Measurements from ENCODE around the gene NOX3.

Gene NOX3

DNA sequence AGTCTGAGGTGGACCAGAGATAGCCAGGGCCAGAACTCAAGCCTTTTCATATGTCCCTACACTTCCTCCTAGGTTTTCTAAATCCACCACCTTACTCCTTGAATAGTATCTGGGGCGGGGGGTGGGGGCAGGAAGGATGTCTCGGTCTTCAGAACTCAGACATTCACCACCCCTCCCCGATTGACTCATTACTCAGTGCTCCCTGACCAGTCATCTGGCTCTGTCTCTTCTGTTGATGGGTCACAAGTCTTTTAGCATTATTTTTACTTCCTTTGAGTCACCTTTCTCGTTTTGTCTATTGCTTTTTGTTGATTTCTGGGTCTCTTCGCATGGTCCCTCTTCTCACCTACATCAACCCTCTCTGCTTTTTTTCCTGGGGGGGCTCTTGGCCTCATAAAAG, 23.3 kb downstream of the NOX3 start:
- DNase-seq: no peak

DNA sequence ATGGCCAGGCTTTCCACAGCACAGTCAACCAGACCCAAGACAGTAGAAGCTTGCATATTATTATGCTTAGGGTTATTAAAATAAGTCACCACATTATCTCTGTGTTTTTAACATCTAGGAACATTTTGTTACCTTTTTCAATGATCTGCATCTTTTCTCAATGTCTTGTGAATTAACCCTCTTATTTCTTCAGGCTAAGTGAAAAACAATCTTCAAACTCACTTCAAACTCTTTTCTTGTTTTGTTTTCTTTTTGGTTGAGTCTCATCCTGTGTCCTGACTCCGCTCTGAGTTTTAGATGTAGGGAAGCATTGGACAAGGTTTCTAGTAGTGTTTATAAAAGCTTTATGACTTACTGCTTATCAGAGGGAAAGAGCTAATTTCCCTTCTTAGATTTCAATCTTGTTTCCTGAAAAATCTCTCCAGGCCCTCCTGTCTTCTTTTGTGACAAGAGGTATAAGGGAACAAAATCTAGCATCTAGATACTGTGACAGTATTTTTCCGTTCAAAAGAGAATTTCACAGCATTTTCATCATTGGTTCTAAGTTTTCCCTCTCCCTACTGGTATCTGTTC, 26.2 kb downstream of the NOX3 start:
- no peak for DNase-seq

- no peak for DNase-seq
These were observed 29.2 kb downstream of the NOX3 start for GRCh38 chr6:155426408-155426945.

GRCh38 chr6:155424181-155424580, 31.5 kb downstream of the NOX3 start:
- DNase-seq: no peak

DNA sequence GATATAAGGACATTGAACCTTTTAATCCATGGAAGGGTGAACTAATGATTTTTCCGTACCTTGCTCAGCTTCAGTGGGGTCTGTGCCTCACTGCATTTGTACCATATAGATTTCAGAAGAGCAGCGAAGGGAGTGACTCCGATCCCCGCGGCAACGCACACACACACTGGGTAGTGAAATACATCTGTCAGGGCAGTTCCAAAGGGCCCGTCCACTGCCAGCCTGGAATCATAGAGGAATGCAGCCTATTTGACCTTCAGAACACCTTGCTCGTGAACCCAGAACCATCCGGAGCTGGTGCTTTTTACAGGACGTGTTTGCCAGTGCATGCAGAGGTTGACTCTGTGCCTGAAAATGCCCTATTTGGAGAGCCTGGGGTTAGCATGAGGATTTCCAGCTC, 33.0 kb downstream of the NOX3 start:
- no peak for DNase-seq

GRCh38 chr6:155420492-155420891, 35.1 kb downstream of the NOX3 start:
- no peak for DNase-seq

DNA sequence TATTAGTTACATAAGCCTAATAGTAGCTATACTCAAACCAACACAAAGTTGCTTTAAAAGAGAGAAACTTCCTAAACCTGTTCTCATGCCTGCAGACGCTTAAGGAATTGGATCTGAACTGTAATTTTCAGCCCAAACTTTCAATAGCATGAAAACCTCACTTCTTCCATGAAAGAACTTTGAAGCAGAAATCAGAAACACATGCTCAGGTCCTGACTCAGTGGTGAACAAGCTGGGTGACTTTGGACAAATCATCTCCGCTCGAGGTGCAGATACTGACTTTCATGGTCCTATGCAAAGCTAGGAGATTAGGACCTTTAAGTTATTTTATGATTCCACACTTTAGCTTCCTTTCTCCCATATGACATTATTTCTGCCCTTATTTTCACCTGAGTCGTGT, 36.5 kb downstream of the NOX3 start:
- DNase-seq: no peak

DNA sequence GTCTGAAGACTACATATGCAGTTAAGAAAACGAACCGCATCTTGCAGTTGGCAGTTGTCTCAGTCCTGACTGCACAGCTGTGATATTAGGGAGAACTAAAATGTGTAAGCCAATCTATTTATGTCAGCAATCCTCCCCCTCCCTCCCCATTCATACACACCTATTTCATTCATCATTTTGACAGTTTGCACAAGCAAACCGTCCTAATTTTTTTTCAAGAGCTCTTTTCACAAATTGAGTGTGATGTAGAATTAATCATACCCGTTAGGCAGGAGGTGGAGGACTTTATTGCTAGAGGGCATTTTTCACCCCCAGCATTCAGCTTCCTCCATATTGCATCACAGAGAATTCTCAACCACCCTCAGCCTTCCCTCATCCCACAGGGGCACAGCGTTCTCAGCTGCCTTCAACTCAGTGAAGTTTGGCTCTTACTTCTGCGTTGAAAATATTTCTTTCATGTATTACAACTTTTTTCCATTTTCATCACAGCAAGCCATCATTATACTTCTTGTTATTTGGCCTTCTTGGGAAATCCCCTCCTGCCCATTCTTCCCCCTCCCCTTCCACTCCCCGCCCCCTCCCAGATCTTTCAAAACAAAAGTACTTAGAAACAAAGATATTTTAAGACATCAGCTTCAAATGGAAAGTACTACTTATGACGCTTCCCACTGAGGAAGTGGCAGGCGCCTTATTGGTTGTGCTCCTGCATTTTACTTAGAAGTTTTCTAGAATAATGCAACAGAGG, 37.5 kb downstream of the NOX3 start:
- DNase-seq: peak; percentile 74

DNA sequence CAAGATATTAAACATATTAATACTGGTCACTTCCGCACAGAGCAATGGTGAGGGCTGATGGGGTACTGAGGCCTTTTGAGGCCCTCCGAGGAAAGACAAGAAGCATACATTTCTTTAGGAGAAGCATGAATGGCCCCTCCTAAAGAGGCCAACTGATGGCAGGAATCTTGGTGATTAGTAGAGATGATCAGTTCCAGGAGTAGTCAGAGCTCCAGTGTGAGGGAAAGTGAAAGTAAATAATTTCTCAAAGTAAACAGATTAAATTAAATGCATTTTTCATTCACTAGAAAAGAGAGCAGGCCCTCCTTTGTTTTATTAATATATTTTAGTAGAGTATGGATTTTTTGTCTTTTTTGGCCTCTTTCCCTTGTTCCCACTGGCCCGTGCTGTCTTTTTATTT, 38.2 kb downstream of the NOX3 start:
- no peak for DNase-seq

DNA sequence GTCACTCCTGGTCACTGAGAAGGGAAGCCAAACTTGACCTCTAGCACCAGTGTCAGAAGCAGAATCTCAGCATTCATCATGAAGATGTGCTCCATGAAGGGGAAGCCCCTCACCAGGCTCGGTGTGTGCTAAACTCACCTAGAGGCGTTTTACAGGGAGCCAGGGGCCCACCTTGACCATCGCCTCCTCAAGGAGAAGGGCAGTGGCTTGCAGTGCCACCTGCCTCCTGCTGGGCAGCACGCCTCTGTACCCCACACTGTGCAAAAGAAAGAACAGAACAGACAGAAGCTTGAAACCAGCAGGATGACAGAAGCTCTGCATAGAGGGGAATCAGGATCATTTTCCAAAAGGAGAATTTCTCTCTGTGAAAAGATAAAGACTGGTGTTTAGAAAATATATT, 39.7 kb downstream of the NOX3 start:
- DNase-seq: no peak

DNA sequence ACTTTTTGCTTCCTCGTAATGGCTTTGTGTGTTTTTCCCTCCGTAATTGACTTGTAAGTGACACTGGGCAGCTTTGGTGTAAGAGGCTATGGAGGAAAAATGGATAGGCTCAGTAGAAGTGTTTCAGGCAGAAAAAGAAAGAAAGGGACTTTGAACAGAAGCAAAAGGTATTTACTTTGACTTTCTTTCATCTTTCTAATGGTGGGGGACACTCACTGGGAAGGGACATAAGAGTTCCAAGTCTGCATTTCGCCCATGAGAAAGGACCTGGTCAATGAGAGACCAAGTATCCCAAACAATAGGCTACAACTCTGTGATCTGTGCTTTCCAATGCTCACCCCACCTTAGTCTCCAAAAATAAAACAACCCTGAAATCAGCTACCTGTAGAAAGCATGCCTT, 41.6 kb downstream of the NOX3 start:
- no peak for DNase-seq

DNA sequence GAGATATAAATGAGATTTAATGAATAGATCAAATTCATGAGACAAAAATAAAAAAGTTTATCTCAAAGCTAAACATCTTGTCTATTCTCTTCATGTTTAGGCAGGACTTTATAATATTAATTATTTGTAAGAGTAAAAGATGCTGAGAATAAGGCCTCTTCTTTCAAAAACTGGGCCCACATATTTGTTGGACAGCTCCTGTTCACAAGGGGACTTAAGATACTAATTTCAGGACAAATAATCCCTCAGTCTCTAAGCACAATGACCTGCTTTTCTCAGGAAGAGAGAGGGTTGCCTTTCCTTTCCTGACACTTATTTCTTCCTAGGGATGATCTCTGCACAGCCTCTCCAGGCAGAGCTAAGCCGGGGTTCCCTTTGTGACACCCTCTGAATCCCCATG, 43.3 kb downstream of the NOX3 start:
- no peak for DNase-seq

- no peak for DNase-seq
These were observed 44.2 kb downstream of the NOX3 start for GRCh38 chr6:155411154-155412052.

- no peak for DNase-seq
These were observed 46.2 kb downstream of the NOX3 start for GRCh38 chr6:155409391-155409790.

- DNase-seq: no peak
These were observed 46.7 kb downstream of the NOX3 start for GRCh38 chr6:155408981-155409380.

- DNase-seq: no peak
These were observed 47.4 kb downstream of the NOX3 start for GRCh38 chr6:155408231-155408630.

DNA sequence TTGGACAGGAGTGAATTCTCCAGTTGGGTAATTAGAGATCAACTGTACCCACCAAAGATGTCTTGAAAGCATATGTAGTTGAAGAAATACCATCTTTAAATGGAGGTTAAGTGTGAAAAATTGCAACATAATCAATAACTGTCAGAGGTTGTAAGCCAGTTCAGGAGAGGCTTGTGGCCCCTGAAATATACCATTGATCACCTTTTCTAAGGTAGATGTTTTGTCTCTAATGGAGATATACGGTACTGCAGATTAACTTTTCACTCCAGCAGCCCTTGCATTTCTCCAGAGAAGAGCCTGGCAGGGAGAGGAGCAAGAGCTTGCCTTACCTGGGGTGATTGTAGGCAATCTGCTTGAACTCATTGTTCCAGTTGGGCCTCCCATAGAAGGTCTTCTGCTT, 48.8 kb downstream of the NOX3 start:
- DNase-seq: no peak

- DNase-seq: no peak
These were observed 50.7 kb downstream of the NOX3 start for GRCh38 chr6:155404937-155405336.

DNA sequence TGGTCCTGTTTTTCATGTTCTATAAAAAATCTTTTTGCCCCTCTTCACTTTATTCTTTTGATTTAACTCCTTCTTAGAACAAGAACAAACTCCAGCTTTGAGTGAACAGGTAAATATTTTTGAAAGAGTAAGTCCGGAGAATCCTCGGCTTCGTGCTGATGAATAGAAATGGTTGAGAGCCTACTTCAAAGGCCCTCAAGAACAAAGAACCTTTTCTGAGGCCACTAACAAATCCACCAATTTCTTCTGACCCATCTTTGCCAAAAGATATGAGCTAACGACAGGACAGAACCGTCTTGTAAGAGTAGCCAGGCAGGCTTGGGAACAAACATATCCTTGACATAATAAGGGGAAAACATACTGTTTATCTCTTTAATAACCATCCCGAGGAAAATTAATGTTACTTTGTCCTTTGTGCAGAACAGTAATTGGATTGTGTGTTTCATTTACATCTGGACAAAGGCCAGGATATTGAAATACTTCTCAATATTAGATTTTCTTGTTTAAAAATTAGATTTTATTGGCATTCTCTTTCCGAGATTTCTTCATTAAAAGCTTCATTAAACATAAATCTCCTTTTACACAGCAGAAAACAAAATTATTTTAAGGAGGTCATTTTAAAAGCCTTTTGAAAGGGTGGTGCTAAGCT, 52.9 kb downstream of the NOX3 start:
- no peak for DNase-seq

DNA sequence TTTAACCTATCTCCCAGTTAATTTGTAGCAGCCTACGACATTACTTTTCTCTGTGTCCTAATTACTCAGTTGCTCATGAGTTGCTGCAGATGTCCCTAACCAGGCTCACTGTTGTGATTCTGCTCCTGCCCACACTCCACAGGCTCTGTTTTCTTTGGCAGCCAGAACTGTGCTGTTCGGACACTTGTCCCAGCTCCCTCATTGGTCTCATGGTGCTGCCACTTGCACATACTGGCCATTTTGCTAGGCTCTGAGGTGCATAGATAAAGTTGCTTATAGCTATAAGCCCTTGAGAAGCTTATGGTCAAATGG, 55.0 kb downstream of the NOX3 start:
- no peak for DNase-seq

DNA sequence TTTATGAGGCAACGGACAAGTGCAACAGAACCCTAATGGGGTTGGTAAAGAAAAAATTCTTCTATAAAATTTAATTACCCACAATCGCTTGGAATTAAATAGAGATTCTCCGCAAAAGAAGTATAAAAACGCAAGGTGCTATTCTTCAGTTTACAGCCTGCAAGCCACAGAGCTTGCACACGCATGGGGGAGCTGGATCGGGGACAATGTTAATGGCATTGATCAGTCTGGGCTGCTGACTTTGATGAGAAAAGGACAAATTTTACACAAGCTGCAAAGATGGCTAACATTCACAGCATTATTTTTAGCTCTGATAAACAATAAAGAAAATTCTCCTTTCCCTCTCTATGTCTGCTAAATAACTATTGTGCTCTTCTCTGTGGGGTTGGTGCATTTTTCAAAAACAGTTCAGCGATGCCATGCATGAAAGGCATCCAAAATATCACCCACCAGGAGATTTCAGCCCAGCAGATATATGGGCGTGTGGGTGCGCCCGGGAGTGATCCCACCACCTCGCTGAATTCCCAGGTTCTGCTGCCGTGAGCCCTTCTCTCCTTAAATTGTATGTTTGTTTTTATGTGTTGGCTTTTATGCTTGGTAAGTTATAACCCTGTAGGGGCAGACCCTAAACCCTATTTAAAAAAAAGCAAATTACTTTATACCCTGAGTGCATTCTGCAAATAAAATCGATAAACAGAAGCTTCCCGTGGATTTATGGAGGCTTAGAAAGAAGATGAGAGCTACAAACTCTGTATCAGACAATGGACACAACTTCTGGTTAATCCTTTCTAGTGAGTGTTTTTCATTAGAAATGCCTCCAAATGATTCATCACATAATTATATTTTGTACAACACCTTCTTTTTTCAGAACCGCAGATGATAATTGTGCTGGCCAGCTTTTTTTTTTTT, 55.6 kb downstream of the NOX3 start:
- DNase-seq: no peak

DNA sequence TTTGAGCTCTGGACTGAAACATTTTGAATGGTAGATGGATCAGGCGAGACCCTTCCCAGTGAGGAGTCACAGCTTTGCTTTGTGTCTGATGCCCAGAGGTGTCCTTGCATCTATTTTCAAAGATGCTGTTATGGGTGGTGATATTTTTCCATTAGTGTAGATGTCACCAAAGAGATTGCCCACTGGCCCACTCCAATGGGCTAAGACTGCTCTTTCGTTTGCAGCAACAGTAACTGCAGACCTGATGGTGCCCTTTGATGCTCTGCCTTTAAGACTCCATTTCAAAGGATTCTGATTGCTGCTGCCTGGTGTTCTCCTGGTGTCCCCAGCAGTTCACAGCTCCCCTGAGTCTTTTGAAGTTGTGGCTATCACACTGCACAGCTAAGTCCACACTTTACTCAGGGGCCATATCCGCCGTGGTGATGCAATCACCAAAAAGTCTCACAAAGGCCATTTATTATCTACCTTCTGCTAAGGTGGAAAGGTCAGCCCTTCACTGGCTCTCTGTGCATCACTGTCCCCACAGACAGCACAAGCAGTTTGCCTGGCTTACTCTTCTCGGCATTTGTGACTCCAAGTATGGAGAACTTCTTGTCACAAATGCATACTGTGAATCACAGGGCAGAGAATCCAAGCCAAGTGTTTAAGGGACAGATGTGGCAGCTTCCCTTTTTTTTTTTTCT, 56.4 kb downstream of the NOX3 start:
- DNase-seq: no peak

All from CD4-positive, alpha-beta T cell treated with Interleukin-15 for 1 hour (primary cell).